GM21360 (cell line): ENCODE measurements around the gene ATP2A1.
"Not testable (repeated sequence)": the region's sequence is repeated elsewhere in the genome, so short reads cannot be mapped to it uniquely, and the experiment has no call there.

Experiments
- ATAC-seq: cut with Tn5 transposase; IDR thresholded peaks from one replicate; pipeline ENCODE4 v1.9.1; 2021; ENCODE audit warnings: mild to moderate bottlenecking, moderate library complexity; ENCODE audit not compliant: unreplicated experiment

ATP2A1 gene

DNA sequence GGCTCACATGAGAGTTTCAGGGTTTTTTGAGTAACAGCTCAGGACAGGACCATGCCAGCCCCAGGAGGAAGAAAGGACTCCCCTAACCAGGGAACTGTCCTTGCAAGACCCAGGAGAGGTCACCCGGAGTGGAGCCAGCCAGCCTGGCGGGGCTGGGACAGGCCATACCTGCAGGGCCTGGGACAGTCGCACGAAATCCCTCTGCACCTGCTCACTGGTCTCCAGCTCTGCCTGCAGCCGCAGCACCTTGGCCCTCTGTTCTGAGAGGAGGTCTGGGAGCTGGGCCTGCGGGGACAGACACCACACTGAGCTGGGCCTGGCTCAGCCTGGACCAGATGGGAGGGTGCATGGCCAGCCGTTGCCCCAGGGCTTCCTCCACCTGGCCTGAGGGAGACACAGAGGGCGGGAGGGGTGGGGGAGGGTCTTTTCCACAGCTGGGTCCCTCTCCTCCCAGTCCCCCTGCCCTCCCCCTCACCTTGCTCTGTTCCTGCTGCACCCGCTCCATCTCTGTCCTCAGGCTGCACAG is 27.0 kb downstream of the ATP2A1 start:
- ATAC-seq: no peak

GRCh38 chr16:28905800-28906372 is 27.6 kb downstream of the ATP2A1 start:
- ATAC-seq: no peak

DNA sequence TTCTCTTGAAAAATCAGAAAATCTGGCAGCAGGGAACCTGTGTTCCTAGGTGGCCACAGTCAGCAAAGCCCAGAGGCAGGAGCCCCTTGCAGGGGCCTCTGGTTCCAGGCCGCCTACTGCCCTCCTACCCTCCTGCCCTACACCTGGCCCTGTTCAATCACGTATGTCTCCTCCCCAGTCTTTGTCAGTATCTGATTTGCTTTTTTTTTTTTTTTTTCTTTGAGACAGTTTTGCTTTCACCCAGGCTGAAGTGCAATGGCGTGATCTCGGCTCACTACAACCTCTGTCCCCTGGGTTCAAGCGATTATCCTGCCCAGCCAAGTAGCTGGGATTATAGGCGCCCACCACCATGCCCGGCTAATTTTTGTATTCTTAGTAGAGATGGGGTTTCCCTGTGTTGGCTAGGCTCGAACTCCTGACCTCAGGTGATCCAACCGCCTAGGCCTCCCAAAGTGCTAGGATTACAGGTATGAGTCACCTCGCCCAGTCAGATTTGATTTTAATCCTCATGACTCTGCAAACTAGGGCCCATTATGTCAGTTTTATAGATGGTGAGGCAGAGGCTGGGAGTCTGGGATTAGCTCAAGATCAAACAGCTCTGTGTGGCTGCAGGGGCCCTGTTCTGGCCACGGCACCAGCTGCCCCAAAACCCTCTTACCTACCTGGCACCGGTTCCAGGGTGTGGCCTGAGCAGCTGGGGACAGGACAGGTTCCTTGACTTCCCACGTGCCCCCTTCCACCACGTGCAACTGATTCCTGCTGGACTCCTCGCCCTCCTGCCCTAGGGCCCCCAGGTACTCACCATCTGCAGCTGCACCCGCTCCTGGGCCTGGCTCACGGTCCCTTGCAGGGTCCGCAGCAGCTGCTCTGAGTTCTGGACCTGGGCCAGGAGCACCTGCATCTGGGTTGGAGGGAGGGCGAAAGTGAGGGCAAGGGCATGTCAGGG is 32.1 kb downstream of the ATP2A1 start:
- ATAC-seq: no peak

DNA sequence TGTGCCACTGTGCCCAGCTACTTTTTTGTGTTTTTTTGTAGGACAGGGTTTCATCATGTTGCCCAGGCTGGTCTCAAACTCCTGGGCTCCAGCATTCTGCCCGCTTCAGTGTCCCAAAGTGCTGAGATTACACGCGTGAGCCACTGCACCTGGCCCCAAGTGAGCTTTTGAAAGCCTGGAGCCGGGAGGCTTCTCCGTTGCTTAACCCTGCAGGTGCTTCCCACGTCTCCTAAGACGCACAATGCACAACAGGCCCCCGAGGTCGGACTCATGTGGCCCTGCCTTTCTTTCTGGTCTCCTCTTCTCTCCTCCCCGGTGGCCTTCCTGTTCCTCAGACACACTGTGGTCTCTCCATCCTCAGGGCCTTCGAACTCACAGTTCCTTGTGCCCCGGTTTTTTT is 34.3 kb downstream of the ATP2A1 start:
- no peak for ATAC-seq

DNA sequence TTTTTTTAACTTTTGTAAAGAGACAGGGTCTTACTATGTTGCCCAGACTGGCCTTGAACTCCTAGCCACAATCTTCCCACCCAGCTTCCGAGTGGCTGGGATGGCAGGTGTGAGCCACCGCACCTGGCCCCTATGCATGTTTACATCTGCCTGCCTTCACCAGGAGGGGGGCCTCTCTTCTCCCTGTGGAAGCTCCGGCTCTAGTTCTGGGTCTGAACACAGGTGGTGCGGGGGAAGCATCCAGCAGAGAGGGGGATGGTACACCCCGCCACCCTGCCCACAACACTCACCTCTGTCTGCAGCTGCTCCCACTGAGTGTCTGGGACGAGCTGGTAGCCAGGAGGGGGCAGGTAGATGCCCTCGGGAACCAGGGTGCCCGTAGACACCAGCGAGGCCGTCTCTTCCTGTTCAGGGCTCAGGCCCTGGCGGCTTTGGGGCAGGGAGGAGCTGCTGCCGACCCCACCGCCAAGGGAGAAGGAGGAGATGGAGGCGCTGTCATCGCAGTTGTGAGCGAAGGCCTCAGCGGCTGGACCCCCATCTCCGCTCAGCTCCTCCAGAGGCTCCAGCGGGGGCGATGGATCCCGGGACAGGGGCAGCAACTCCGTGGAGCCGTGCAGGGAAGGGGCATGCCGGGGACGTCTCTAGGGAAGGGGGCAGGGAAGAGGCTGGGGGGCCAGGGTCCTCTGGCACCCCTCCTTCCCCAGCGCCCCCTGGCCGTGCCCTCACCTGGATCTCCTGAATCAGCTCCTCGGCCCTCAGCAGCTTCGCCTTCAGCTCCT is 35.8 kb downstream of the ATP2A1 start:
- no peak for ATAC-seq

DNA sequence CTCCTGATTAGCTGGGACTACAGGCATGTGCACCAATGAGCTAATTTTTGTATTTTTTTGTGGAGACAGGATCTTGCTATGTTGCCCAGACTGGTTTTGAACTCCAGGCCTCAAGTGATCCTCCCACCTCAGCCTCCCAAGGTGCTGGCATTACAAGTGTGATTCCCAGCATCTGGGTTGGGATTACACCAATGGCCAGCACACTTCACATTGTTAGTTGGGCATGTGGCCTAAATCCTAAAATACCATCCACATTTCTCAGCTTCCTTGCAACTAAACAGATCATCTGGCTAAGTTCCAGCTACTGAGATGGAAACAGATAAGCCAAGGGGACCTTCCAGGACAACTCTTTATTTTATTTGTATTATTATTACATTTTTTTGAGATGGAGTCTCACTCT is 36.9 kb downstream of the ATP2A1 start:
- no peak for ATAC-seq

DNA sequence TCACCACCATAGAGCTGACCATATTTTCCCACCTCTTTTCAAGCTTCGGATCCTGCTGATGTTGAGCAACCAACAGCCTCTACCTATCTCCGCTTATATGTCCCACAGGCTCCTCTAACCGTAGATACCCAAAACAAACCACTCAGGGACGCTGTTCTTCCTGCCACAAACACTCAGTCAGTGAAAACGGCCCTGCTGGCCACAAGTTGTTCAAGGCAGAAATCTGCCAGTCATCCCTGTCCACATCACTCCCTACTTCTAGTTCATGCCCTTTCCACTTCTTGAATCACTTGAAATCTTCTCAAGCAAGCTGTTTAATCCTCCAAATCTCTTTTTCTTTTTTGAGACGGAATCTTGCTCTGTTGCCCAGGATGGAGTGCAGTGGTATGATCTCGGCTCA is 38.8 kb downstream of the ATP2A1 start:
- ATAC-seq: no peak

DNA sequence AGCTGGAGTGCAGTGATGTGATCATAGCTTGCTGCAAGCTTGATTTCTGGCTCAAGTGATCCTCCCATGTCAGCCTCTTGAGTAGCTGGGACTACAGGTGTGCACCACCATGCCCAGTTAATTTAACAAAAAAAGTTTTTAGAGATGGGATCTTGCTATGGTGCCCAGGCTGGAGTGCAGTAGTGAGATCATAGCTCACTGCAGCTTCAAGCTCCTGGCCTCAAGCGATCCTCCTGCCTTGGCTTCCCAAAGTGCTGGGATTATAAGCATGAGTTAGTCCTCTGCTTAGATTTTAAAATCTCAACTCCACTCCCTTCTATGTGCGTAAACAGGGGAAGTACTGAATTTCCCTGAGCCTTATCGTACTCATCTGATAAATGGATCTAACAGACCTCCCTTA is 40.4 kb downstream of the ATP2A1 start:
- no peak for ATAC-seq

- ATAC-seq: no peak
These were observed 44.9 kb downstream of the ATP2A1 start for GRCh38 chr16:28923231-28923587.

DNA sequence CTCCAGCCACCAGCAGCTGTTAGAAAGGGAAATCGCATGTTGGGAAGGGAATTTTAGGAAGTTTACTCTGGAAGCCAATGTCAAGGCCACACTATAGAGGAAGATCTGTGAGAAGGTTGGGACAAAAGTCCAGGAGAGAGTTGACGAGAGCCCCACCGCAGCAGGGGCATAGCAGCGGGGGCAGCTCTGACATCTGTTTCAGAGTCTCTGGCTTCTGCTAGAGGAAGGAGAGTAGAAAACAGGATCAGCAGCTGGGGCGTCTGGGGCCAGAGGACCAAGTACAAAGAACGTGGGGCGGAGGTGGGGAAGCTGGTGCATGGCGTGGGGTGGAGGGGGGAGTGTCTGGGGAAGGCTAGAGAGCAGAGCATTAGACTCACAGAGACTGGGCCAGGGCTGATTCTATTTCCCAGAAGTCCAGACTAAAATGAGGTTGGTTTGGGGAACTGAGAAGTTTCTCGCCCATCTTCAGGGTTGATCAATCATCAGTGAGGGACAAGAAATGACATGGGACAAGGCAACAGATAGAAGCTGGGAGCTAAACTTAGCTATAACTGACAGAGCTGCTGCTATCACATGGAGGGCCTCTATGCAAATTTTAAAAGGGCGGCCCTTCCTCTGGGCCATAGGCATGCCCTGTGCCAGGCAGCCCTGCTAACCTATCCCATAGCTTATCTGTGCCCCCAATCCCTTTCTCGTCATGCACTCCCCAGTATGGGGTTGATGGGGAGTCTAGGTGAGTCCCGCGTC is 45.5 kb downstream of the ATP2A1 start:
- ATAC-seq: peak; percentile 47

- no peak for ATAC-seq
These were observed 46.1 kb downstream of the ATP2A1 start for GRCh38 chr16:28924399-28924761.

DNA sequence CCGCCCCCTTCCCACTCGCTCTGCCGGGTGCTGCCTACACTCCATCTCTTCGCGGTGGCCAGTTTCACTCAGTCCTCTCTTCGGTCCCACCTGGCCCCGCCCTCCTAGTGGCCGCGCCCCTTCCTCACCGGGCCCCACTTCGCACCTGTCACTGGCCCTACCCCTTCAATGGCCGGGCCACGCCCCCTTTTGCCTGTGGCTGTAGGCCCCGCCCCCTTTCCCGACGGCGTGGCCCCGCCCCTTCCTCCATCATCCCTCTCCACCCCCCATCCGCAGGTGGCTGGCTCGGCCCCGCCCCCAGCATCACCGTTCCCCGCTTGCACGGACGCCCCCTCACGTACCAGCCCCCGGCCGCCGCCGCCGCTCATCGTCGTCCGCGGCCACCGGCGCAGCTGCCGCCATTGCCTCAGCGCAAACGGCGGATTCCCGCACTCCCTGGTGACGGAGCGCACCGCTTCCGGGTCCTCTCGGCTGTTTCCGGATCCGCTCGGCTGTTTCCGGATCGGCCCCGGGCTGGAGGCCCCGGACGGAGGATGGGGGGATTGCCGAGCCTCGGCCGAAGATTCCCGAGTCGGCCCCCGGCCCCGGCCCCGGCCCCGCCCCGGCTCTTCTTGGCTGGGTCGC is 46.6 kb downstream of the ATP2A1 start, which contains the start of gene RABEP2:
RABEP2 (minus strand) TSS at position 477 of the 624 bp plus-strand sequence; CDS start at position 402, 75 bp downstream.
- ATAC-seq: peak; percentile 61

DNA sequence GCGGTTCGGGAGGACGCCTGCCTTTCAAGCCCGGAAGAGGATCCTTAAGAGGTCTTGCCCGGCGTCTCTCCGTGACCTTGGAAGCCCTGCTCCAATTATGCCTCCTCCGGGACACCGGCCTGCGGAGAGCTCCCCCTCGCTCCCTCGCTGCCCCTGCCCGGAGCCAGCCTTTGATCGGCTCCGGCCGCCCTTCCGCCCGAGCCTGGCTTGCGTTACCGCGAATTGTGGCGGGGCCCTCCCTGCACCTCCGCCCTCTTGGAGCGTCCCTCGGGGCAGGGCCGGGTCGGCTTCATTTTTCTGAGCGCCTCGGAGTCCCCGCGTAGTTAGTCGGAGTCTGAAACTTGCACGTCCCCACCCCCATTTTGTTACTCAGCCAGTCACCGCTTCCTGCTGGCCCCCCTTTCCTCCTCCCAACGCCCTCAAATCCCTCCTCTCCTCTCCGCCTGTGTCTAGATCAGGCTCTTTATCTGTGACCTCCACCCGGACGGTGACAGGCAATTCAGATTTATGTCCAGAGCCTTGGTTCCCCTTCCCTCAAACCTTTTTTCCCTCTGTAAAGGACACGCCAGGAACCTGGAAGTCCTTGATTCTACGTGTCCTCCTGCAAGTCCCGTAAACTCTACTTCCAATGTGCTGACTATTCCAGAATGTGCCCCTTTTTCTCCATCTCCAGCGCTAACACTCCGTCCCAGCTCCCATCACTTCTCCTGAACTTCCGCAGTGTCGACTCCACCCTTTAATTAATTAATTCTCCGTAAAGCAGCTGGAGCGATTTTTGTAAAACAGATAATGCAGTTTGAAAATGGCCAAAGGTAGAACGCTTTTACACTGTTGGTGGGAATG is 47.3 kb downstream of the ATP2A1 start:
- ATAC-seq: peak; percentile 35

GRCh38 chr16:28926284-28926683 is 48.0 kb downstream of the ATP2A1 start:
- not testable (repeated sequence) for ATAC-seq

DNA sequence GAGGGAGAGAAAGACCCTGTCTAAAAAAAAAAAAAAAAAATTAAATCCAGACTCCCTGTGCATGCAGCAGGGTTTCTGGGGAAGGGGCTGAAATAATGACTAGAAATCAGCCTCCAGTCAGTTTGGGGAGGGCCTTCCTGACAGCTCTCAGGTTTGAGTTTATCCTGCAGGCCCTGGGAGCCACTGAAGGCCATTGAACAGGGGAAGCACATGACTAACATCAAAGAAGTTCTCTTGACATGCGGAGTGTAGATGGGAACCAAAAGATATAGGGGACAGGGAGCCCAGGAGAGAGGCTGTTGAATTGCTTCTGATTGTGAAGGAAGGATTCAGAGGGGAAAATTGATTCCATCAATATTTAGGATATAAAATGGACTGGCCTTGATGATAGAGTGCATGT is 49.5 kb downstream of the ATP2A1 start:
- ATAC-seq: no peak

- no peak for ATAC-seq
These were observed 51.9 kb downstream of the ATP2A1 start for GRCh38 chr16:28930203-28930602.

DNA sequence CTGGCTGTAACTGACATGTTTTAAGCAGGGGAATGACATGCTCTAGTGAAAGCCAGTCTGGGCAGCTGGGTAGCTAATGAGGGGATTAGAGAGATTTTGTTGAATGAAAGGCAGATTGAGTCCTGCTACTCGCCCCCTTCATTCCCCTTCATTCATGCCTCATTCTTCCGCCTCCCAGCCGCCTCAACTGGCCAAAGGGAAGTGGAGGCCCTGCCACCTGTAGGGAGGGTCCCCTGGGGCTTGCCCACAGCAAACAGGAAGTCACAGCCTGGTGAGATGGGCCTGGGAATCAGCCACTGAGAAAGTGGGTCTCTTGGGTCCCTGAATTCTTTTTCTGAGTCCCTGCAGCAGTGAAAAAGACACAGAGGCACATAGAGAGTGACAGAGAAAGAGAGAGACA is 52.4 kb downstream of the ATP2A1 start:
- no peak for ATAC-seq

DNA sequence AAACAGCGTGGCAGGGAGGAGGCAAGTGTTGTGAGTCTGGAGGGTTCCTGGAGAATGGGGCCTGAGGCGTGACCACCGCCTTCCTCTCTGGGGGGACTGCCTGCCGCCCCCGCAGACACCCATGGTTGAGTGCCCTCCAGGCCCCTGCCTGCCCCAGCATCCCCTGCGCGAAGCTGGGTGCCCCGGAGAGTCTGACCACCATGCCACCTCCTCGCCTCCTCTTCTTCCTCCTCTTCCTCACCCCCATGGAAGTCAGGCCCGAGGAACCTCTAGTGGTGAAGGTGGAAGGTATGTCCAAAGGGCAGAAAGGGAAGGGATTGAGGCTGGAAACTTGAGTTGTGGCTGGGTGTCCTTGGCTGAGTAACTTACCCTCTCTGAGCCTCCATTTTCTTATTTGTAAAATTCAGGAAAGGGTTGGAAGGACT is 53.5 kb downstream of the ATP2A1 start, which contains the start of gene CD19:
CD19 (plus strand) TSS at position 171 of the 425 bp plus-strand sequence; CDS start at position 201, 30 bp downstream.
- ATAC-seq: no peak
